IMR-90 (cell line): ENCODE measurements around the gene GPR152. TPM values are rescaled to one million over a fixed set of nuclear protein-coding genes. Genes with fewer than 3 reads are reported as not detected.

Experiments
- ATAC-seq: fragments of 200-7000 bp; cut with Tn5 transposase; 2 replicates; pipeline ENCODE4 v1.9.1; 2020; ENCODE audit warnings: low read depth, mild to moderate bottlenecking, moderate library complexity
- BruUV-seq: library from RNA; stranded (reverse); fragments of 400-500 nt; replicated peaks from 2 replicates; lab custom pipeline; 2021; lab: Mats Ljungman, UMichigan
- CTCF ChIA-PET: fragments of 300-600 bp; formaldehyde crosslinking; extraction: SDS; loops from one replicate; lab custom pipeline; 2021; ENCODE audit warnings: antibody characterized with exemption; lab: Yijun Ruan, JAX
- POLR2A ChIA-PET: fragments of 300-600 bp; sonication (Branson Sonifier 250); formaldehyde crosslinking; loops from one replicate; lab custom pipeline; 2022; ENCODE audit warnings: antibody characterized with exemption; ENCODE audit not compliant: unreplicated experiment; lab: Charles Lee
- DNase-seq: peaks from one replicate; pipeline ENCODE4 v3.0.0; 2013
- H2AFZ ChIP-seq: replicated peaks from 2 replicates; pipeline ENCODE3; 2013; ENCODE audit warnings: low read length, mild to moderate bottlenecking; ENCODE audit not compliant: poor library complexity
- H2AK5ac ChIP-seq: 2 replicates; pipeline ENCODE4 v1.6.1; 2013; ENCODE audit warnings: low read depth, low read length, inconsistent platforms
- H2AK9ac ChIP-seq: replicated peaks from 2 replicates; pipeline ENCODE3; 2013; ENCODE audit warnings: mild to moderate bottlenecking, low read depth, low read length, moderate library complexity; ENCODE audit not compliant: poor library complexity
- H2BK120ac ChIP-seq: 2 replicates; pipeline ENCODE4 v1.6.1; 2013; ENCODE audit warnings: low read depth, low read length, inconsistent platforms
- H2BK15ac ChIP-seq: 3 replicates; pipeline ENCODE4 v1.6.1; 2013; ENCODE audit warnings: low read depth, low read length, inconsistent platforms
- H2BK20ac ChIP-seq: 2 replicates; pipeline ENCODE4 v1.6.1; 2013; ENCODE audit warnings: low read depth, mild to moderate bottlenecking, inconsistent platforms, low read length, moderate library complexity
- H2BK5ac ChIP-seq: 2 replicates; pipeline ENCODE4 v1.6.1; 2013; ENCODE audit warnings: mild to moderate bottlenecking, low read depth, low read length, inconsistent platforms; ENCODE audit not compliant: poor library complexity, severe bottlenecking
- H3K14ac ChIP-seq: replicated peaks from 2 replicates; pipeline ENCODE4 v1.6.1; 2013; ENCODE audit warnings: low read depth, low read length, inconsistent platforms
- H3K18ac ChIP-seq: 2 replicates; pipeline ENCODE4 v1.6.1; 2013; ENCODE audit warnings: low read depth, low read length, control low read depth
- H3K23ac ChIP-seq: 2 replicates; pipeline ENCODE4 v1.6.1; 2013; ENCODE audit warnings: low read depth, low read length, inconsistent platforms
- H3K27ac ChIP-seq: 2 replicates; pipeline ENCODE4 v1.5.1; 2013; ENCODE audit warnings: mild to moderate bottlenecking, control low read depth, low read length; ENCODE audit not compliant: insufficient read depth
- H3K27me3 ChIP-seq: 2 replicates; pipeline ENCODE4 v1.6.1; 2013; ENCODE audit warnings: low read length; ENCODE audit not compliant: control insufficient read depth, insufficient read depth
- H3K36me3 ChIP-seq: 2 replicates; pipeline ENCODE4 v1.6.1; 2013; ENCODE audit warnings: low read length, mixed read lengths; ENCODE audit not compliant: control insufficient read depth, insufficient read depth
- H3K4ac ChIP-seq: 2 replicates; pipeline ENCODE4 v1.6.1; 2013; ENCODE audit warnings: low read depth, low read length, inconsistent platforms
- H3K4me1 ChIP-seq: 2 replicates; pipeline ENCODE4 v1.6.1; 2013; ENCODE audit warnings: low read length, mixed read lengths; ENCODE audit not compliant: control insufficient read depth, insufficient read depth
- H3K4me2 ChIP-seq: 2 replicates; pipeline ENCODE4 v1.6.1; 2013; ENCODE audit warnings: low read depth, mild to moderate bottlenecking, control low read depth, low read length, moderate library complexity
- H3K4me3 ChIP-seq: 2 replicates; pipeline ENCODE4 v1.5.1; 2013; ENCODE audit warnings: low read depth, mild to moderate bottlenecking, control low read depth, low read length, moderate library complexity; ENCODE audit not compliant: insufficient read depth
- H3K56ac ChIP-seq: 2 replicates; pipeline ENCODE4 v1.6.1; 2013; ENCODE audit warnings: low read length, inconsistent platforms; ENCODE audit not compliant: insufficient read depth; ENCODE audit errors: extremely low read depth
- H3K79me1 ChIP-seq, 2 experiments: 2 replicates each; pipeline ENCODE4 v1.6.1; 2013; ENCODE audit warnings: low read length in 2 of 2, inconsistent platforms in 1 of 2, low read depth in 1 of 2
- H3K9ac ChIP-seq: 2 replicates; pipeline ENCODE4 v1.6.1; 2013; ENCODE audit warnings: low read depth, low read length, control low read depth
- H3K9me1 ChIP-seq: 2 replicates; pipeline ENCODE4 v1.6.1; 2013; ENCODE audit warnings: low read length, inconsistent platforms; ENCODE audit not compliant: insufficient read depth
- H3K9me3 ChIP-seq: 2 replicates; pipeline ENCODE4 v1.6.1; 2013; ENCODE audit warnings: low read length; ENCODE audit not compliant: control insufficient read depth, insufficient read depth
- H4K20me1 ChIP-seq: 2 replicates; pipeline ENCODE4 v1.6.1; 2013; ENCODE audit warnings: low read length, inconsistent platforms; ENCODE audit not compliant: insufficient read depth
- H4K5ac ChIP-seq: 2 replicates; pipeline ENCODE4 v1.6.1; 2013; ENCODE audit warnings: mild to moderate bottlenecking, low read depth, low read length, control low read depth
- H4K8ac ChIP-seq, 2 experiments: 2 replicates each; pipeline ENCODE4 v1.6.1; 2013; ENCODE audit warnings: low read depth in 2 of 2, low read length in 2 of 2, control low read depth in 1 of 2, inconsistent platforms in 1 of 2
- H4K91ac ChIP-seq: 2 replicates; pipeline ENCODE4 v1.6.1; 2013; ENCODE audit warnings: low read depth, low read length, inconsistent platforms; ENCODE audit not compliant: insufficient read depth
- BHLHE40 ChIP-seq: fragments of 150-350 bp; IDR thresholded peaks from 2 replicates; pipeline ENCODE4 v1.6.1; 2016; ENCODE audit warnings: mild to moderate bottlenecking, low read depth, low read length
- CEBPB ChIP-seq: IDR thresholded peaks from 2 replicates; pipeline ENCODE4 v1.6.1; 2012; ENCODE audit warnings: low read depth, low read length, improper control_type of control experiment
- CHD1 ChIP-seq: IDR thresholded peaks from 2 replicates; pipeline ENCODE4 v1.6.1; 2012; ENCODE audit warnings: low read depth, low read length, improper control_type of control experiment
- ELK1 ChIP-seq: fragments of 150-350 bp; IDR thresholded peaks from 2 replicates; pipeline ENCODE4 v1.6.1; 2016; ENCODE audit warnings: low read depth, mild to moderate bottlenecking, low read length, moderate library complexity, borderline replicate concordance
- FOS ChIP-seq: fragments of 150-350 bp; IDR thresholded peaks from 2 replicates; pipeline ENCODE4 v1.6.1; 2016; ENCODE audit warnings: low read depth, low read length
- MAFK ChIP-seq: IDR thresholded peaks from 2 replicates; pipeline ENCODE4 v1.6.1; 2012; ENCODE audit warnings: low read depth, low read length, improper control_type of control experiment
- MAZ ChIP-seq: IDR thresholded peaks from 2 replicates; pipeline ENCODE4 v1.6.1; 2012; ENCODE audit warnings: low read depth, mild to moderate bottlenecking, low read length, improper control_type of control experiment, moderate library complexity, borderline replicate concordance
- NFE2L2 ChIP-seq: fragments of 150-350 bp; IDR thresholded peaks from 2 replicates; pipeline ENCODE4 v1.6.1; 2016; ENCODE audit warnings: low read depth, mild to moderate bottlenecking, low read length
- POLR2A ChIP-seq: IDR thresholded peaks from 2 replicates; pipeline ENCODE4 v1.6.1; 2012; ENCODE audit warnings: mild to moderate bottlenecking, low read depth, low read length
- RAD21 ChIP-seq: IDR thresholded peaks from 2 replicates; pipeline ENCODE4 v1.6.1; 2012; ENCODE audit warnings: low read length, improper control_type of control experiment
- RCOR1 ChIP-seq: IDR thresholded peaks from 2 replicates; pipeline ENCODE4 v1.6.1; 2012; ENCODE audit warnings: mild to moderate bottlenecking, low read length, improper control_type of control experiment; ENCODE audit not compliant: insufficient replicate concordance
- SMC3 ChIP-seq: fragments of 150-350 bp; IDR thresholded peaks from 2 replicates; pipeline ENCODE4 v1.6.1; 2016; ENCODE audit warnings: low read depth, mild to moderate bottlenecking, antibody characterized with exemption, low read length, moderate library complexity
- whole genome bisulfite sequencing, 2 experiments: methylation state at CpG; one replicate each; pipeline versions ENCODE4 v1.1.5 to v1.1.7; 2013; ENCODE audit warnings: missing lambda C conversion rate in 2 of 2; ENCODE audit not compliant: insufficient read length in 1 of 2; ENCODE audit errors: extremely low coverage in 2 of 2; 5-methylcytosine and 5-hydroxymethylcytosine counted together
- dilution Hi-C: fragments of 300-500 bp; cut with HindIII; formaldehyde crosslinking; loops from one replicate; pipeline ENCODE4 v1.14.3; 2018; ENCODE audit warnings: low sequenced_read_pairs; ENCODE audit not compliant: unreplicated experiment
- in situ Hi-C: fragments of 300-500 bp; cut with MboI; formaldehyde crosslinking; loops from 3 replicates; pipeline ENCODE4 v1.14.3; 2019; ENCODE audit warnings: low sequenced_read_pairs, inconsistent platforms, mixed read lengths
- intact Hi-C: fragments of 100-400 bp; cut with micrococcal nuclease; formaldehyde crosslinking; loops from 2 replicates; pipeline ENCODE4 v1.10.0; 2022
- polyA plus RNA-seq, 3 experiments: library from polyadenylated mRNA; depleted of rRNA; stranded (reverse); fragments of >200 nt; gene quantifications; 2 replicates each; pipeline ENCODE4 v1.2.3, GENCODE V29; 2012; ENCODE audit warnings: low replicate concordance in 1 of 3
- total RNA-seq: library from RNA; depleted of rRNA; stranded (reverse); fragments of >200 nt; gene quantifications from 2 replicates; pipeline ENCODE4 v1.2.3, GENCODE V29; 2012
- TF ChIP-seq, protein P1 (sequence below): conservative IDR thresholded peaks from 2 replicates; pipeline ENCODE4 v1.5.1; 2012; ENCODE audit warnings: mild to moderate bottlenecking, low read depth, low read length, improper control_type of control experiment

Gene GPR152
- total and polyA plus RNA-seq, 2 of the 4 experiments (the other 2 are of a cell fraction) = not detected

DNA sequence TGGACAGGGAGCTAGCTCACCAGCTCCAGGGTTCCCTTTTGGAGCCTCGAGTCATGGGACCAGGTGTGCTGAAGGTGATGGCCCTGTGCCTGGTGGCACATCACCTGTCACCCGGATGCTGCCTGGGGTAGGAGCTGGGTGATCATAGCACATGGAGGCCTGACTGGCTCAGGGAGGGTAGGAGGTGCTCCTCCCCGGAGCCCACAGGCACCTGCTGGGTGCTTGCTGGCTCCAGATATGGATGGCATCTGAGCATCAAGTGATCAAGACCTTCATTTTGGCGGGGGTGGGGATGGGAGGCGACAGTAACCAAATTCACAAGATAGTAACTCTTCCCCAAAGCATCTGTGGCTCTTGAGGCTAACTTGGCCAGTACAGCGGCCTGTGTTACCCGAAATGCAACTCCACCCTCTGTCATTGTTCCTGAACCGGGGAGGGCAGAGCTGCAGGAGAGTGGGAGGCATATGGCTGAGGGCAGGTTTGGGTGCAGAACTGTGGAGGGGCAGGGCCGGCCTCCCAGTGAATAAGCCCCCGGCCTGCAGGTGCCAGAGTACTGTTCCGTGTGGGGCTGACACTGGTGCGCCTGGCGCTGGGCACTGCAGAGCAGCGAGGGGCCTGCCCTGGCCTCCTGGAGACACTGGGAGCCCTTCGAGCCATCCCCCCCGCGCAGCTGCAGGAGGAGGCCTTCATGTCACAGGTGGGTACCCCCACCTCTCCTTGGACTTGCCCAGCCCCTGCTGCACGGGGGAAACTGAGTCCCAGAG, 43.9 kb downstream of the GPR152 start:
- TF ChIP-seq NFE2L2 (no peak), MAZ (no peak), RAD21 (no peak), SMC3 (no peak), CHD1 (no peak), BHLHE40 (no peak), CEBPB (no peak), POLR2A (no peak), ELK1 (no peak), MAFK (no peak), RCOR1 (no peak), FOS (no peak)
- TF ChIP-seq, protein P1, sequence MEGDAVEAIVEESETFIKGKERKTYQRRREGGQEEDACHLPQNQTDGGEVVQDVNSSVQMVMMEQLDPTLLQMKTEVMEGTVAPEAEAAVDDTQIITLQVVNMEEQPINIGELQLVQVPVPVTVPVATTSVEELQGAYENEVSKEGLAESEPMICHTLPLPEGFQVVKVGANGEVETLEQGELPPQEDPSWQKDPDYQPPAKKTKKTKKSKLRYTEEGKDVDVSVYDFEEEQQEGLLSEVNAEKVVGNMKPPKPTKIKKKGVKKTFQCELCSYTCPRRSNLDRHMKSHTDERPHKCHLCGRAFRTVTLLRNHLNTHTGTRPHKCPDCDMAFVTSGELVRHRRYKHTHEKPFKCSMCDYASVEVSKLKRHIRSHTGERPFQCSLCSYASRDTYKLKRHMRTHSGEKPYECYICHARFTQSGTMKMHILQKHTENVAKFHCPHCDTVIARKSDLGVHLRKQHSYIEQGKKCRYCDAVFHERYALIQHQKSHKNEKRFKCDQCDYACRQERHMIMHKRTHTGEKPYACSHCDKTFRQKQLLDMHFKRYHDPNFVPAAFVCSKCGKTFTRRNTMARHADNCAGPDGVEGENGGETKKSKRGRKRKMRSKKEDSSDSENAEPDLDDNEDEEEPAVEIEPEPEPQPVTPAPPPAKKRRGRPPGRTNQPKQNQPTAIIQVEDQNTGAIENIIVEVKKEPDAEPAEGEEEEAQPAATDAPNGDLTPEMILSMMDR = no peak
- POLR2A ChIA-PET = no interaction called here
- 81% methylated on average over 6 of the region's 18 CpGs; no CpG with 5 or more reads in 1 of the 2 experiments for WGBS, 2 experiments

More for the DNA sequence above, 43.9 kb downstream of the GPR152 start:
- in situ Hi-C loops = no loop called here
- H2AK5ac ChIP-seq = no peak overlapping the region
- no peaks in the 10 kb centered on the region for H3K9me1 ChIP-seq
- H3K4me3 ChIP-seq = no peak overlapping the region
- no peak overlapping the region for H2BK20ac ChIP-seq
- CTCF ChIA-PET = no interaction called here
- DNase-seq = no peak
- no peaks in the 10 kb centered on the region for H3K79me1 ChIP-seq
- no peak overlapping the region for H3K56ac ChIP-seq
- H2BK15ac ChIP-seq = no peak overlapping the region
- no peaks in the 10 kb centered on the region for H4K20me1 ChIP-seq
- H3K14ac ChIP-seq = no peak overlapping the region
- no peak overlapping the region for H3K23ac ChIP-seq
- no peak overlapping the region for H2AFZ ChIP-seq
- H3K18ac ChIP-seq = no peak overlapping the region
- H3K4ac ChIP-seq = no peak overlapping the region
- no peak overlapping the region for H4K5ac ChIP-seq
- no peak overlapping the region for H2BK5ac ChIP-seq
- H3K27me3 ChIP-seq = peaks cover 55% of the 10 kb centered on the region
- H3K27ac ChIP-seq = no peak overlapping the region
- H2BK120ac ChIP-seq = no peak overlapping the region
- no peak overlapping the region for H4K91ac ChIP-seq
- H3K9me3 ChIP-seq = no peaks in the 10 kb centered on the region
- no peak overlapping the region for H2AK9ac ChIP-seq
- BruUV-seq = no TSS peak
- no peak overlapping the region for H4K8ac ChIP-seq
- no peak for ATAC-seq
- intact Hi-C loops = no loop called here
- no peaks in the 10 kb centered on the region for H3K4me1 ChIP-seq
- no peak overlapping the region for H3K4me2 ChIP-seq
- no peaks in the 10 kb centered on the region for H3K36me3 ChIP-seq
- no peak overlapping the region for H3K9ac ChIP-seq
- dilution Hi-C loops = no loop called here
